ENCODE results near the gene OR4Q2.
"Not testable (repeated sequence)": the region's sequence is repeated elsewhere in the genome, so short reads cannot be mapped to it uniquely, and the experiment has no call there.

The OR4Q2 gene

DNA sequence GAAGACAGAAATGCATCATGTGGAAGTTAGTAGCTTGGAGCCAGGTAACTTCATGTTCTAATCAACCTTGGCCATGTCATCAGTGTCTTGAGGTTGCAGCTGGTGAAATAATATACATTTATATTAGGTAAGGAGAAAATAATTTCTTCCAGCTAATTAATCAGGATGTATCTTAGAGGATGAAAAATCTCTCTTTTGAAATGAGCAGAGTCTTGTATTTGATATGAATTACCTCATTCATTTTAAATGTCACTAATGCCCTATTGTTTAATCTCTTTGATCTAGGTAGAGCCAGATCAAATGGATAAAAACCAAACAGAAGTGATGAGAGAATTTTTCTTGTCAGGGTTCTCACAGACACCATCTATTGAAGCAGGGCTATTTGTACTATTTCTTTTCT is at the start of gene OR4Q2:
Gene OR4Q2 (plus strand): TSS at position 301 of the 400 bp plus-strand sequence.
- no peak for DNase-seq (ENCODE audit: low read depth)

GRCh38 chr14:19969735-19970134 is 32.2 kb upstream of the OR4Q2 start:
- not testable (repeated sequence) for DNase-seq (ENCODE audit: low read depth)

DNA sequence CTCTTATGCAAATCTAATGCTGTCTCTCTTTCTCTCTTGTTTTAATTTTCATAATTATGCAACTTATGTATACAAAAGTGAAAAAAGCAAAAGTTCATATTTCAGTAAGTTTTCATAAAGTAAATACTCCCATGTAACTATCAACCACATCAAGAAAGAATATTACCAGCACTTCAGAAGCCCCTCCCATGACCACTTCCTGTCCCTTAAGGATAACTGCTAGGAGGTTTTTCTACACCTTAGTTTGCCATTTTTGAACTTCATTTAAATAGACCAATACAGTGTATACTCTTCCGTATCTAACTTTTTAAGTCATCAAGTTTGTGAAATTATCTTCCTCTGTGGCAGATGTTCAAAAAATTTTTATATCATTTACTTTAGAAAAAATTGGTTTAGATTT is 27.1 kb upstream of the OR4Q2 start:
- DNase-seq (ENCODE audit: low read depth), result no peak

GRCh38 chr14:19975291-19975690 is 26.7 kb upstream of the OR4Q2 start, which contains the start of gene OR4K15:
Gene OR4K15 (plus strand): TSS chr14:19975591. CDS start chr14:19975591, 0 bp downstream.
- DNase-seq (ENCODE audit: low read depth), result no peak

DNA sequence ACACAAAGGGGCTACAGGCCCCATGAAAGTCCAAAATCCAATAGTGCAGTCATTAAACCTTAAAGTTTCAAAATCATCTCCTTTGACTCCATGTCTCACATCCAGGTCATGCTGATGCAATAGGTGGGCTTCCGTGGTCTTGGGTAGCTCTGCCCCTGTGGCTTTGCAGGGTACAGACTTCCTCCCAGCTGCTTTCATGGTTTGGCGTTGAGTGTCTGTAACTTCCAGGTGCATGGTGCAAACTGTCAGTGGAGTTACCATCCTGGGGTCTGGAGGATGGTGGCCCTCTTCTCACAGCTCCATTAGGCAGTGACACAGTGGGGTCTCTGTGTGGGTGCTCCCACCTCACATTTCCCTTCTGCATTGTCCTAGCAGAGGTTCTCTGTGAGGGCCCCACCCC is 8.5 kb upstream of the OR4Q2 start:
- DNase-seq (ENCODE audit: low read depth), result no peak

- no peak for DNase-seq (ENCODE audit: low read depth)
These were observed 356 bp downstream of the OR4Q2 start for GRCh38 chr14:20002319-20002718.

DNA sequence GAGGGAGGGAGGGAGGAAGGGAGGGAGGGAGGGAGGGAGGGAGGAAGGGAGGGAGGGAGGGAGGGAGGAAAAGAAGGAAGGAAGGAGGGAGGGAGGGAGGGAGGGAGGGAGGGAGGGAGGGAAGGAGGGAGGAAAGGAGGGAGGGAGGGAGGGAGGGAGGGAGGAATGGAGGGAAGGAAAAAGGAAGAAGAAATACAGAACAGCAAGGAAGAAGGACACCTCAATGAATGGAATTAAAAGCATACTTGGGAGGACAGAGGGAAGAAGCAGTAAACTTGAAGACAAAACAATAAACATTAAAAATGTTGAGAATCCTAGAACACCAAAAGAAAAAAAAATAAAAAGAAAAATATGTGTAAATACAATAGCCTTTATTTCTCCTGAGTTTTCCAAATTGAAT is 6.2 kb downstream of the OR4Q2 start:
- DNase-seq (ENCODE audit: low read depth), result no peak

- DNase-seq (ENCODE audit: low read depth), result no peak
These were observed 17.4 kb downstream of the OR4Q2 start, which contains the start of gene OR4K14 for GRCh38 chr14:20019257-20019865. Gene OR4K14 (minus strand): TSS chr14:20019307. CDS start chr14:20015193, 4,114 bp downstream.

DNA sequence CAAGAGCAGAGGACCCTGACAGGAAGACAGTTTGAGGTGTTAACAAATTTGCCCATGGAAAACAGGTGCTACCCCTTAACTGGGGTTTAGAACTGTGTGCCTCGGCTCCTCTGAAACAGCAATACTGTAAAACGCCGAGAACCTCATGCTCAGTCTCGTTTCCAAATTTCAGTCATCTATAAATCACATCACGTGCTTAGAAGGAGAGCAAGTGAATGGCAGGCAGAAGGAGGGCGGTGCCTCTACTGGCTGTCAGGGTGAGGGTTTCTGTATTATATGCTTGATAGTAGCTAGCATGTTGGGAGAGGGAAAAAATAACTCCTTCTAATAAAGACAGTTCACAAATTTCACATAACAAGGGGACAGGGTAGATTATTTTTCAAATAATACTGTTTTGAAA is 29.1 kb downstream of the OR4Q2 start:
- DNase-seq (ENCODE audit: low read depth), result no peak

- DNase-seq (ENCODE audit: low read depth), result no peak
These were observed 33.5 kb downstream of the OR4Q2 start for GRCh38 chr14:20035449-20035848.

GRCh38 chr14:20035938-20036337 is 34.0 kb downstream of the OR4Q2 start, which contains the start of gene OR4K13:
Gene OR4K13 (minus strand): TSS chr14:20036038. CDS start chr14:20034758, 1,280 bp downstream.
- DNase-seq (ENCODE audit: low read depth), result no peak

DNA sequence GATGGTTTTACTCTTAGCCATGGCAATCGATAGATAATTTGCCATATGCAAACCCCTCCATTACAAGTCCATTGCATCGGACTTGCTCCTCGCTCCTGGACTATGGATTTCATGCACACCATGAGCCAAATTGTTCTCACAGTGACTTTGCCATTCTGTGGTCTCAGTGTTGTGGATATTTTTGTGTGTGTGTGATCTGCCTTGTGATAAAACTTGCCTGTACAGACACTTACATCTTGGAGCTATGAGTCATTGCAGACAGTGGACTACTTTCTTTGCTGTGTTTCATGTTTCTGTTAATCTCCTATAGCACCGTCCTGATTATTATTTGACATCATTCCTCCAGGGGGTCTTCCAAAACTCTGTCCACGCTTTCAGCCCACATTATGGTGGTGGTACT is 42.3 kb downstream of the OR4Q2 start:
- no peak for DNase-seq (ENCODE audit: low read depth)

- DNase-seq (ENCODE audit: low read depth), result no peak
These were observed 46.2 kb downstream of the OR4Q2 start for GRCh38 chr14:20048202-20048601.

Data from EH (cell line).